Heart left ventricle (tissue), 16 donors: Measurements from ENCODE around the gene SLA2. TPM values are rescaled to one million over a fixed set of nuclear protein-coding genes. Genes with fewer than 3 reads are reported as not detected.
"Not testable (repeated sequence)": the region's sequence is repeated elsewhere in the genome, so short reads cannot be mapped to it uniquely, and the experiment has no call there.

Experiments used
- ATAC-seq, 4 donors: fragments of 200-7000 bp; cut with Tn5 transposase; one replicate each; pipeline ENCODE4 v1.9.1; 2020 to 2022; ENCODE audit warnings: moderate library complexity in 4 of 4, mild to moderate bottlenecking in 3 of 4, moderate number of reproducible peaks in 1 of 4
- DNase-seq, 5 donors: peaks; one replicate each; pipeline ENCODE4 v3.0.0-alpha.2; 2020
- H3K27ac ChIP-seq, 12 donors: fragments of 200-600 bp; sonication (generic) in 4 of 12; one replicate each; pipeline versions ENCODE4 v1.5.0 to v1.8.0; 2016 to 2022; ENCODE audit warnings: mild to moderate bottlenecking in 2 of 12
- H3K27me3 ChIP-seq, 9 donors: fragments of 200-600 bp; sonication (generic) in 2 of 9; one replicate each; pipeline versions ENCODE4 v1.5.1 to v1.8.0; 2016 to 2022; ENCODE audit warnings: mild to moderate bottlenecking in 3 of 9
- H3K36me3 ChIP-seq, 9 donors: fragments of 200-600 bp; sonication (generic) in 2 of 9; one replicate each; pipeline versions ENCODE4 v1.5.0 to v1.8.0; 2018 to 2022; ENCODE audit warnings: mild to moderate bottlenecking in 2 of 9
- H3K4me1 ChIP-seq, 12 donors: fragments of 200-600 bp; sonication (generic) in 4 of 12; one replicate each; pipeline versions ENCODE4 v1.5.0 to v1.8.0; 2016 to 2022; ENCODE audit warnings: mild to moderate bottlenecking in 3 of 12
- H3K4me3 ChIP-seq, 12 donors: fragments of 200-600 bp; sonication (generic) in 4 of 12; one replicate each; pipeline versions ENCODE4 v1.5.0 to v1.8.0; 2017 to 2022; ENCODE audit warnings: mild to moderate bottlenecking in 9 of 12, moderate library complexity in 4 of 12
- H3K9me3 ChIP-seq, 12 donors: fragments of 200-600 bp; sonication (generic) in 4 of 12; one replicate each; pipeline versions ENCODE4 v1.5.0 to v1.8.0; 2016 to 2022; ENCODE audit warnings: mild to moderate bottlenecking in 1 of 12
- POLR2A ChIP-seq, 2 donors: fragments of 450-650 bp; IDR thresholded peaks; one replicate each; pipeline ENCODE4 v1.6.1; 2017; ENCODE audit warnings: antibody characterized with exemption in 2 of 2, mild to moderate bottlenecking in 2 of 2, moderate library complexity in 2 of 2
- whole genome bisulfite sequencing, 4 donors: extraction: QIAGEN DNeasy Blood & Tissue Kit in 2 of 4; methylation state at CpG; one replicate each; pipeline versions ENCODE4 v1.1.5 to v1.1.7; 2013 to 2018; 5-methylcytosine and 5-hydroxymethylcytosine counted together
- intact Hi-C, 10 donors: fragments of 100-400 bp; cut with DNase I; formaldehyde crosslinking; loops; one replicate each; pipeline versions ENCODE4 v1.11.1 to v1.14.2; 2022
- polyA plus RNA-seq, 2 donors: library from polyadenylated mRNA; stranded (reverse); fragments of 200-250 nt; gene quantifications; one replicate each; pipeline ENCODE4 v1.2.3, GENCODE V29; 2013
- total RNA-seq, 9 donors: library from RNA; depleted of rRNA in 2 of 9; stranded (reverse); fragments of >200 nt in 2 of 9; fragmentation: NEBNext Ultra II Directional in 3 of 9; extraction: Animal tissue kit (Norgen Biotek cat#: 25700) in 3 of 9; gene quantifications; one replicate each; pipeline versions ENCODE4 v1.1.0 to v1.2.4, GENCODE V29; 2016 to 2023
- TF ChIP-seq, protein P1 (sequence below), 12 donors: fragments of 200-600 bp; sonication (generic) in 4 of 12; IDR thresholded peaks; one replicate each; pipeline versions ENCODE4 v1.5.0 to v1.8.0; 2018 to 2022; ENCODE audit warnings: antibody characterized with exemption in 12 of 12, mild to moderate bottlenecking in 5 of 12
- donor health status: ischemic (EF 13 %, LVEDD 7.1; RV severe dilation, severe dysfunction).
- donor health status: healthy with polysubstance abuse.
- donor health status: DM: no; HTN: yes; CAD: no.
- donor health status: DM: no; HTN: no; CAD: no.
- donor health status: ischemic (EF 25% LVEDD 6.9; RV normal size, moderate dysfunction).
- donor health status: ischemic (EF 25% LVEDD 5.7; RV mildly dilated, moderate dysfunction).
- donor health status: healthy.
- donor health status: DM: yes; HTN: yes; CAD: no.
- donor health status: ischemic (EF 35%, LVEDD 5.7; RV mildly dilated, moderate dysfunction).
- donor health status: nonischemic (EF 11% LVEDD 7.7; RV severe dilation, severe dysfunction).
- donor health status: DM: yes; HTN: yes; CAD: no.
- donor health status: PGD.
- donor health status: ischemic (EF 29% LVEDD 5.4; RV normal size, mild dysfunction).
- donor health status: nonischemic (EF 23%, LVEDD 6.1; RV moderate dilation, normal function).

Gene SLA2
- total and polyA plus RNA-seq, 11 donors = 0.14 to 3.0 (median 0.36) TPM

DNA sequence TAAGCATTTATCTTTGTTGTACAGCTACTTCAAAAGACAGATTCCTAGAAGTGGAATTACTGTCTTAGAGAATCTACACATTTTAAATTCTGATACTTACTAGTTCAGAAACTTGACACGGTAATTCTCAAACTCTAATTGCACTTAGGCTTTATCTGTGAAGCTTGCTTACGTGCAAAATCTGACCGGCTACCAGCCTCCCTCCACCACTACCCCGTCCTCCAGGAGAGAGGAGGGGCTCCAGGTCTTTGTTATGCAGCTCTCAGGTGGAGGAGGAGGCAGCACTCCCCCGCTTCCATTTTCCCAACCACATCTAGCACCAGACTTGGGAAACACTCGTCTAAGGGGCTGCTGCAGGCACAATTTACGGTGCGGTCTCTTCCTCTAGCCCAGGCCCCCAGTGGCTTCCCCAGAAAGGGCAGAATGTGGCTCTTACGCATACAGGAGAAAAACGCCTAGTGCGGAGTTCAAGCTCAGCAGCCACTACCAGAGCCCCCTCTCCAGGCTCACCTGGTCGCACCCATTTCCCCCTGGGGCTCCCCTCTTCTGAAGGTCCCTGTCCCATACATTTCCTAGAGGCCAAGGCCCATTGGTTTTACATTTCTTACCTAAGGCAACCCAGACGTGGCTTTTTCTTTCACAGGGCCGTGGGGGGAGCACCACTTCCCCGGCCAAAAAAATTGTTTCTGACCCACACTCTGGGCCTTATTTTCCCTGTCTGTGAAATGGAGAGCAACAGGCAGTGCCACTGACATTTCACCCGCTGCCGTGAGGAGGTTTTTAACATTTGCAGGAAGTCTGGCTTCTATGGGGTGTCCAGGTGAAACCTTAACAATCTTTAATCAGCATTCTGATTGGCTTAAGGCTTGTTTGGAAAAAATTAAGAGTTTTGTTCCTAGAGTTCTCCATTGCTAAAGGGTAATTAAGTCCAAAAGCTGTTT is 74.2 kb downstream of the SLA2 start:
- DNase-seq (no peak), ATAC-seq (no peak)
- H3K27ac ChIP-seq = peak overlapping the region; percentile 75 to 93 (median 89)
- intact Hi-C loops = loop anchor here in 1 of 10 donors (5.0 kb wide), 1 partner anchor 35 kb away; the partner anchor contains the start of gene RAB5IF
- WGBS, 4 donors = 62 to 68% (median 64%) methylated on average over 17 of the region's 17 CpGs
- H3K9me3 ChIP-seq = no peaks in the 10 kb centered on the region
- TF ChIP-seq, protein P1, sequence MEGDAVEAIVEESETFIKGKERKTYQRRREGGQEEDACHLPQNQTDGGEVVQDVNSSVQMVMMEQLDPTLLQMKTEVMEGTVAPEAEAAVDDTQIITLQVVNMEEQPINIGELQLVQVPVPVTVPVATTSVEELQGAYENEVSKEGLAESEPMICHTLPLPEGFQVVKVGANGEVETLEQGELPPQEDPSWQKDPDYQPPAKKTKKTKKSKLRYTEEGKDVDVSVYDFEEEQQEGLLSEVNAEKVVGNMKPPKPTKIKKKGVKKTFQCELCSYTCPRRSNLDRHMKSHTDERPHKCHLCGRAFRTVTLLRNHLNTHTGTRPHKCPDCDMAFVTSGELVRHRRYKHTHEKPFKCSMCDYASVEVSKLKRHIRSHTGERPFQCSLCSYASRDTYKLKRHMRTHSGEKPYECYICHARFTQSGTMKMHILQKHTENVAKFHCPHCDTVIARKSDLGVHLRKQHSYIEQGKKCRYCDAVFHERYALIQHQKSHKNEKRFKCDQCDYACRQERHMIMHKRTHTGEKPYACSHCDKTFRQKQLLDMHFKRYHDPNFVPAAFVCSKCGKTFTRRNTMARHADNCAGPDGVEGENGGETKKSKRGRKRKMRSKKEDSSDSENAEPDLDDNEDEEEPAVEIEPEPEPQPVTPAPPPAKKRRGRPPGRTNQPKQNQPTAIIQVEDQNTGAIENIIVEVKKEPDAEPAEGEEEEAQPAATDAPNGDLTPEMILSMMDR (IDR thresholded peaks at IDR 0.05) = no peak
- TF ChIP-seq POLR2A (IDR thresholded peaks at IDR 0.05) = no peak
- H3K36me3 ChIP-seq = no peaks in the 10 kb centered on the region
- H3K4me1 ChIP-seq = peaks cover 0 to 38% (median 25%) of the 10 kb centered on the region in 12 donors
- no peak overlapping the region for H3K4me3 ChIP-seq
- H3K27me3 ChIP-seq = no peaks in the 10 kb centered on the region

DNA sequence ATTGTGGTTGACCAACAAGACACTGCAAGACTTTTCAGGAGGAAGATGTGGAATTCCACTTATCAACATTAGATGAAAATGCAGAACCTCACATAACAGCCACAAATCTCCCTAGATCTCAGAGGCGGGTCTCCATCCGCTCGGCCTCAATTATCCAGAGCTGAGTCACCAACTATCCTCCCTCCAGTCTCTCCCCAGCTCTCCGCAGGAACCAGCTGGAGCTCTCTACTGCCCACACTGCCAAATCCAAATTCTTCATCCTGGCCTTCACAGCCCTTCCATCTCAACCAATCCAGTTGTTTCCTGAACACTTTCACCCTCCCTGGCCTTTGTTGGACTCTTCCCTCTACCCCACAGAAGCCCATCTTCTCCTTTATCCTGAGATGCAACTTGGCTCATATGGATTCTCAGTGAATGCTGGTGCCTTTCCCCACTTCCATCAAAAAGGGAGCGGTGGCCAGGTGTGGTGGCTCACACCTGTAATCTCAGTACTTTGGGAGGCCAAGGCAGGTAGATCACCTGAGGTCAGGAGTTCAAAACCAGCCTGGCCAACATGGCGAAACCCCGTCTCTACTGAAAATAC is 76.1 kb downstream of the SLA2 start:
- peaks cover 0 to 11% (median 5%) of the 10 kb centered on the region in 12 donors for H3K9me3 ChIP-seq
- no peak overlapping the region for H3K27ac ChIP-seq
- 70 to 82% (median 79%) methylated on average over 7 of the region's 7 CpGs for WGBS, 4 donors
- peaks cover 0 to 25% (median 11%) of the 10 kb centered on the region in 12 donors for H3K4me1 ChIP-seq
- intact Hi-C loops = loop anchor here in 1 of 10 donors (5.0 kb wide), 1 partner anchor 37 kb away; the partner anchor contains the start of gene RAB5IF
- H3K27me3 ChIP-seq = no peaks in the 10 kb centered on the region
- TF ChIP-seq POLR2A (IDR thresholded peaks at IDR 0.05) = no peak
- TF ChIP-seq, protein P1 (IDR thresholded peaks at IDR 0.05) = no peak
- no peak overlapping the region for H3K4me3 ChIP-seq
- ATAC-seq = no peak
- H3K36me3 ChIP-seq = no peaks in the 10 kb centered on the region
- DNase-seq = no peak

DNA sequence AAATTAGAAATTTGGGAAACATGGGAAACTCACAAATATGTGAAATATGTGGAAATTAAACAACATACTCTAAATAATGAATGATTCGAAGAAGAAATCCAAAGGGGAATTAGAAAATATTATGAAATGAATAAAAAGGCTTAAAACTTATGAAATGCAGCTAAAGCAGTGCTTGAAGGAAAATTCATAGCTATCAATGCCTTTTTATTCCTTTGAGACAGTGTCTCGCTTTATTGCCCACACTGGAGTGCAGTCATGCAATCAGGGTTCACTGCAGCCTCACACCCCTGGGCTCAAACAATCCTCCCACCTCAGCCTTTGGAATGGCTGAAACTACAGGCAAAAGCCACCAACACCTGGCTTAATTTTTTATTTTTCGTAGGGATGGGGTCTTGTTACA is 80.5 kb downstream of the SLA2 start:
- DNase-seq (no peak), ATAC-seq (no peak)
- WGBS, 4 donors = 92 to 95% (median 94%) methylated on average over 3 of the region's 3 CpGs
- intact Hi-C loops = no loop called here
- no peaks in the 10 kb centered on the region for H3K4me1 ChIP-seq
- no peak overlapping the region for H3K4me3 ChIP-seq
- H3K27me3 ChIP-seq = no peaks in the 10 kb centered on the region
- no peak overlapping the region for H3K27ac ChIP-seq
- peaks cover 0 to 12% (median 5%) of the 10 kb centered on the region in 12 donors for H3K9me3 ChIP-seq
- TF ChIP-seq, protein P1 (IDR thresholded peaks at IDR 0.05) = no peak
- no peak for TF ChIP-seq POLR2A (IDR thresholded peaks at IDR 0.05)
- H3K36me3 ChIP-seq = no peaks in the 10 kb centered on the region

DNA sequence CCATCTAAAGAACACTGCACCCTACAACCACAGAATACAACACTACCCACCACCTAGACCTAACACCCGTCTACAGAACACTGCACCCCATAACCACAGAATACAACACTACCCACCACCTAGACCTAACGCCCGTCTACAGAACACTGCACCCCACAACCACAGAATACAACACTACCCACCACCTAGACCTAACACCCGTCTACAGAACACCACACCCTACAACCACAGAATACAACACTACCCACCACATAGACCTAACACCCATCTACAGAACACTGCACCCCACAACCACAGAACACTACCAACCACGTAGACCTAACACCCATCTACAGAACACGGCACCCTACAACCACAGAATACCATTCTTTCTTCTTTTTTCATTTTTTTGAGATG is 81.3 kb downstream of the SLA2 start:
- H3K36me3 ChIP-seq, H3K4me1 ChIP-seq, ATAC-seq, H3K27me3 ChIP-seq, H3K27ac ChIP-seq, intact Hi-C loops, H3K4me3 ChIP-seq, DNase-seq: not testable (repeated sequence)
- 96 to 97% (median 96%) methylated on average over 6 of the region's 6 CpGs for WGBS, 4 donors
- peaks cover 0 to 12% (median 5%) of the 10 kb centered on the region in 12 donors for H3K9me3 ChIP-seq

DNA sequence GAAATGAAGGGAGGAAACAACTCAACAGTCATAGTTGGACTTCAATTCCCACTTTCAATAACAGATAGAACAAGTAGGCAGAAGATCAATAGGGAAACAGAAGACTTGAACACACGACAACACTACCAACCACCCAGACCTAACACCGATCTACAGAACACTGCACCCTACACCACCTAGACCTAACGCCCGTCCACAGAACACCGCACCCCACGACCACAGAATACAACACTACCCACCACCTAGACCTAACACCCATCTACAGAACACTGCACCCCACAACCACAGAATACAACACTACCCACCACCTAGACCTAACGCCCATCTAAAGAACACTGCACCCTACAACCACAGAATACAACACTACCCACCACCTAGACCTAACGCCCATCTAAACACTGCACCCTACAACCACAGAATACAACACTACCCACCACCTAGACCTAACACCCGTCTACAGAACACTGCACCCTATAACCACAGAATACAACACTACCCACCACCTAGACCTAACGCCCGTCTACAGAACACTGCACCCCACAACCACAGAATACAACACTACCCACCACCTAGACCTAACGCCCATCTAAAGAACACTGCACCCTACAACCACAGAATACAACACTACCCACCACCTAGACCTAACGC is 81.8 kb downstream of the SLA2 start:
- 94 to 95% (median 95%) methylated on average over 13 of the region's 13 CpGs for WGBS, 4 donors
- not testable (repeated sequence) for ATAC-seq
- H3K9me3 ChIP-seq = peaks cover 0 to 12% (median 5%) of the 10 kb centered on the region in 12 donors

More for the DNA sequence above, 81.8 kb downstream of the SLA2 start:
- H3K27me3 ChIP-seq, intact Hi-C loops, H3K27ac ChIP-seq, H3K36me3 ChIP-seq, H3K4me3 ChIP-seq, H3K4me1 ChIP-seq, DNase-seq: not testable (repeated sequence)
